K562 (cell line): ENCODE results near the gene POLG. TPM values are rescaled to one million over a fixed set of nuclear protein-coding genes. Genes with fewer than 3 reads are reported as not detected.

ENCODE experiments used
- ATAC-seq: fragments of 200-7000 bp; cut with Tn5 transposase; 3 replicates; pipeline ENCODE4 v1.9.1; 2020; ENCODE audit warnings: moderate library complexity
- BruUV-seq: library from RNA; stranded (reverse); fragments of 400-500 nt; replicated peaks from 2 replicates; lab custom pipeline; 2021; lab: Mats Ljungman, UMichigan
- CTCF ChIA-PET: fragments of 300-600 bp; formaldehyde crosslinking; extraction: SDS; loops from one replicate; lab custom pipeline; 2021; ENCODE audit warnings: low intra/inter-chr PET ratio; lab: Yijun Ruan, JAX
- POLR2A ChIA-PET: fragments of 300-600, 350-650 bp; sonication (Branson Sonifier 250); formaldehyde crosslinking; extraction: SDS; loops from one replicate; lab custom pipeline; 2021; ENCODE audit warnings: antibody characterized with exemption, inconsistent platforms; lab: Yijun Ruan, JAX
- DNase-seq, 4 experiments: peaks; one replicate each; pipeline versions ENCODE4 v3.0.0 to v3.0.0-alpha.2; 2011 to 2018; ENCODE audit warnings: low spot score in 3 of 4, mixed read lengths in 3 of 4; ENCODE audit errors: extremely low read depth in 1 of 4
- FAIRE-seq: peaks from 2 replicates; lab custom pipeline; 2011; peaks lifted over from hg19 to GRCh38; lab: Jason Lieb, UNC
- H2AFZ ChIP-seq: 2 replicates; pipeline ENCODE4 v1.6.0; 2011; ENCODE audit warnings: low read depth, low read length, control low read depth, inconsistent platforms
- H3K27ac ChIP-seq: fragments of 200-600 bp; 3 replicates; pipeline ENCODE4 v1.8.0; 2011; ENCODE audit warnings: low read depth, mild to moderate bottlenecking, control low read depth, inconsistent platforms, low read length, moderate library complexity, mixed read lengths; ENCODE audit errors: extremely low read depth
- H3K27me3 ChIP-seq, 2 experiments: fragments of 300-600 bp in 1 of 2; 2 replicates in 1 of 2; 3 replicates in 1 of 2; pipeline versions ENCODE4 v1.6.0 to v1.8.0; 2011; ENCODE audit warnings: inconsistent platforms in 2 of 2, low read length in 2 of 2, mild to moderate bottlenecking in 1 of 2, mixed read lengths in 1 of 2, moderate library complexity in 1 of 2; ENCODE audit not compliant: control insufficient read depth in 2 of 2, insufficient read depth in 2 of 2
- H3K36me3 ChIP-seq: fragments of 300-600 bp; 3 replicates; pipeline ENCODE4 v1.8.0; 2011; ENCODE audit warnings: mild to moderate bottlenecking, low read length, inconsistent platforms; ENCODE audit not compliant: control insufficient read depth, insufficient read depth
- H3K4me1 ChIP-seq, 2 experiments: fragments of 200-600 bp in 1 of 2; replicated peaks in 1 of 2; 2 replicates in 1 of 2; 3 replicates in 1 of 2; pipeline versions ENCODE4 v1.5.1 to v1.8.0; 2011; ENCODE audit warnings: inconsistent platforms in 2 of 2, low read length in 2 of 2, mild to moderate bottlenecking in 1 of 2, mixed read lengths in 1 of 2, moderate library complexity in 1 of 2; ENCODE audit not compliant: control insufficient read depth in 2 of 2, insufficient read depth in 2 of 2
- H3K4me2 ChIP-seq: 2 replicates; pipeline ENCODE4 v1.6.1; 2011; ENCODE audit warnings: low read length, control low read depth, inconsistent platforms, mixed read lengths; ENCODE audit not compliant: insufficient read depth
- H3K4me3 ChIP-seq: fragments of 200-600 bp; sonication (generic), shearing (Covaris generic); 2 replicates; pipeline ENCODE4 v1.5.1; 2016; ENCODE audit warnings: control low read depth, inconsistent platforms
- H3K79me2 ChIP-seq: fragments of 200-600 bp; 3 replicates; pipeline ENCODE4 v1.8.0; 2011; ENCODE audit warnings: low read length, inconsistent platforms; ENCODE audit not compliant: control insufficient read depth, insufficient read depth
- H3K9ac ChIP-seq, 2 experiments: 2 replicates each; pipeline versions ENCODE4 v1.6.0 to v1.6.1; 2011; ENCODE audit warnings: low read depth in 2 of 2, low read length in 2 of 2, control low read depth in 1 of 2, inconsistent platforms in 1 of 2, mild to moderate bottlenecking in 1 of 2, mixed read lengths in 1 of 2; ENCODE audit not compliant: insufficient read depth in 1 of 2
- H3K9me1 ChIP-seq: one replicate; pipeline ENCODE4 v1.6.0; 2011; ENCODE audit warnings: inconsistent platforms, mild to moderate bottlenecking, low read length, moderate library complexity; ENCODE audit not compliant: control insufficient read depth, insufficient read depth
- H3K9me3 ChIP-seq: replicated peaks from 2 replicates; pipeline ENCODE4 v1.5.1; 2011; ENCODE audit warnings: low read depth, low read length, inconsistent platforms; ENCODE audit not compliant: control insufficient read depth, insufficient read depth
- H4K20me1 ChIP-seq: replicated peaks from 2 replicates; pipeline ENCODE4 v1.6.1; 2011; ENCODE audit warnings: low read length, inconsistent platforms, mixed read lengths; ENCODE audit not compliant: control insufficient read depth, insufficient read depth
- ADNP ChIP-seq: fragments of 200-800 bp; sonication (Bioruptor generic); IDR thresholded peaks from 2 replicates; pipeline ENCODE4 v1.6.1; 2016; ENCODE audit warnings: missing genetic modification characterization, missing compliant biosample characterization
- LCOR ChIP-seq: sonication (generic); formaldehyde crosslinking; IDR thresholded peaks from 2 replicates; pipeline ENCODE4 v1.8.0; 2022; ENCODE audit warnings: mild to moderate bottlenecking, missing genetic modification reagents
- MTA2 ChIP-seq: fragments of 450-650 bp; IDR thresholded peaks from 2 replicates; pipeline ENCODE4 v1.6.1; 2016; ENCODE audit warnings: low read depth
- NFRKB ChIP-seq: fragments of 450-650 bp; IDR thresholded peaks from 2 replicates; pipeline ENCODE4 v1.6.1; 2016; ENCODE audit warnings: low read depth
- ZBTB1 ChIP-seq: sonication (generic); formaldehyde crosslinking; IDR thresholded peaks from 2 replicates; pipeline ENCODE4 v1.8.1; 2023; ENCODE audit warnings: missing genetic modification reagents, low read depth, mild to moderate bottlenecking, borderline replicate concordance
- WGBS: fragments of 100-300 bp; shearing (Covaris generic); methylation state at CpG from one replicate; pipeline ENCODE4 v1.1.6; 2016; ENCODE audit warnings: low coverage, mixed read lengths; ENCODE audit not compliant: insufficient coverage; ENCODE audit errors: missing lambda C conversion rate; 5-methylcytosine and 5-hydroxymethylcytosine counted together
- in situ Hi-C: fragments of 300-500 bp; cut with MboI; formaldehyde crosslinking; loops from 4 replicates; pipeline ENCODE4 v1.15.0; 2018; ENCODE audit warnings: inconsistent platforms, mixed read lengths
- intact Hi-C: fragments of 100-400 bp; cut with micrococcal nuclease; formaldehyde crosslinking; loops from 2 replicates; pipeline ENCODE4 v1.14.2; 2022
- polyA plus RNA-seq, 8 experiments: library from polyadenylated mRNA; depleted of rRNA in 4 of 8; stranded (reverse) in 5 of 8; unstranded in 3 of 8; fragments of >200 nt; fragmentation: Nextera tagmentation in 2 of 8; fragmentation: Illumina TruSeq in 1 of 8; extraction: Ambion mirVana in 2 of 8; extraction: Trizol in 1 of 8; gene quantifications; 2 replicates each; pipeline versions ENCODE4 v1.2.1 to v1.2.3, GENCODE V29; 2011 to 2014; ENCODE audit warnings: inconsistent platforms in 1 of 8, missing spikeins in 1 of 8
- total RNA-seq, 7 experiments: library from RNA; depleted of rRNA in 6 of 7; stranded (reverse); fragments of >200 nt in 6 of 7; fragmentation: Illumina TruSeq in 2 of 7; extraction: Trizol in 2 of 7; gene quantifications; 2 replicates each; pipeline versions ENCODE4 v1.2.1 to v1.2.3, GENCODE V29; 2011 to 2021; ENCODE audit warnings: low replicate concordance in 1 of 7

Gene POLG
- total and polyA plus RNA-seq, 9 of the 15 experiments (the other 6 are each of a cell fraction or from before 2014, with no cell fraction given): 15.2 to 83.8 (median 38.6) TPM

GRCh38 chr15:89377842-89378295, 43.2 kb upstream of the POLG start:
- 4% methylated on average over 30 of the region's 30 CpGs for WGBS
- Histone ChIP-seq H3K4me3 (no peak overlapping the region), H4K20me1 (no peaks in the 10 kb centered on the region; the same call in none of the 2 replicates), H3K27me3 (peaks cover 48 to 62% of the 10 kb centered on the region in 2 experiments), H3K36me3 (no peaks in the 10 kb centered on the region), H3K9me1 (no peaks in the 10 kb centered on the region), H3K27ac (no peak overlapping the region), H3K4me1 (peaks cover 0 to 22% of the 10 kb centered on the region in 2 experiments; a peak in 1 of 5 replicates), H3K9ac (no peak overlapping the region), H3K4me2 (no peak overlapping the region), H3K9me3 (no peaks in the 10 kb centered on the region), H2AFZ (no peak overlapping the region), H3K79me2 (no peaks in the 10 kb centered on the region)
- ATAC-seq (no peak; the same call in 2 of the 3 replicates), DNase-seq (no peak), FAIRE-seq (no peak)
- in situ Hi-C loops: no loop called here
- no TSS peak for BruUV-seq
- intact Hi-C loops: no loop called here
- ChIA-PET POLR2A (interaction anchor here (1.0 kb wide), 1 partner anchor 41 kb away, joined by 3 read pairs; no protein-coding TSS in a partner anchor), CTCF (no interaction called here)
- TF ChIP-seq ZBTB1 (CRISPR knock-in tag) (no peak), ADNP (tag) (no peak), LCOR (no peak), MTA2 (no peak), NFRKB (no peak)
